Gastrocnemius medialis (tissue), 4 donors: ENCODE measurements around the gene TAS2R1.

Experiments
- POLR2A ChIP-seq, 2 donors: fragments of 450-650 bp; IDR thresholded peaks; one replicate each; pipeline ENCODE4 v1.6.1; 2017; ENCODE audit warnings: antibody characterized with exemption in 2 of 2, mild to moderate bottlenecking in 2 of 2, moderate library complexity in 2 of 2
- TF ChIP-seq, protein P1 (sequence below), 5 experiments: fragments of 450-650 bp in 3 of 5; fragments of 200-600 bp in 2 of 5; sonication (generic) in 2 of 5; IDR thresholded peaks in 4 of 5; conservative IDR thresholded peaks in 1 of 5; 1 replicate in 4 of 5; 2 replicates in 1 of 5; pipeline ENCODE4 v1.5.1; 2016 to 2019; ENCODE audit warnings: antibody characterized with exemption in 5 of 5, mild to moderate bottlenecking in 3 of 5, moderate library complexity in 3 of 5

DNA sequence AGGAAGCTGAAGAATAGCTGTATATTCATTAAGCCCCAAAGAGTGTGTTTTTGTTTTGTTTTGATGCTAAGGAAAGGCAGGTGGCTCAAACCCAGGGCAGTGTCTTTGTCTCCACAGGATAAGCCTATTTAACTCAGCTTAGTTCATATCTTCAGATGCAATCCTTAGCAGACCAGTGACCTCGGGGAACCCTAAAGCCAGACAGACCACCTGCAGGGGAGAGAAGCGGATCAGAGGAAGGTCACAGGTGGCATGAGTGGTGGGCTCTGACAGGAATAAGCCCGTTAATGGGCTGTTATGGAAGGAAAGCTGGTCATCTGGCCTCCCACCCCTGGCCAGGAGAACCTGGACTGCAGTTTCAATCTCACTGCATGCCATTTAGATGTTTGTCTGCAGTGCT is 30.8 kb downstream of the TAS2R1 start:
- TF ChIP-seq, protein P1, sequence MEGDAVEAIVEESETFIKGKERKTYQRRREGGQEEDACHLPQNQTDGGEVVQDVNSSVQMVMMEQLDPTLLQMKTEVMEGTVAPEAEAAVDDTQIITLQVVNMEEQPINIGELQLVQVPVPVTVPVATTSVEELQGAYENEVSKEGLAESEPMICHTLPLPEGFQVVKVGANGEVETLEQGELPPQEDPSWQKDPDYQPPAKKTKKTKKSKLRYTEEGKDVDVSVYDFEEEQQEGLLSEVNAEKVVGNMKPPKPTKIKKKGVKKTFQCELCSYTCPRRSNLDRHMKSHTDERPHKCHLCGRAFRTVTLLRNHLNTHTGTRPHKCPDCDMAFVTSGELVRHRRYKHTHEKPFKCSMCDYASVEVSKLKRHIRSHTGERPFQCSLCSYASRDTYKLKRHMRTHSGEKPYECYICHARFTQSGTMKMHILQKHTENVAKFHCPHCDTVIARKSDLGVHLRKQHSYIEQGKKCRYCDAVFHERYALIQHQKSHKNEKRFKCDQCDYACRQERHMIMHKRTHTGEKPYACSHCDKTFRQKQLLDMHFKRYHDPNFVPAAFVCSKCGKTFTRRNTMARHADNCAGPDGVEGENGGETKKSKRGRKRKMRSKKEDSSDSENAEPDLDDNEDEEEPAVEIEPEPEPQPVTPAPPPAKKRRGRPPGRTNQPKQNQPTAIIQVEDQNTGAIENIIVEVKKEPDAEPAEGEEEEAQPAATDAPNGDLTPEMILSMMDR (IDR thresholded peaks at IDR 0.05 in 4 of 5, conservative IDR thresholded peaks at IDR 0.05 in 1 of 5), result no peak
- no peak for TF ChIP-seq POLR2A (IDR thresholded peaks at IDR 0.05)
